ENCODE data around the gene FLVCR2. TPM values are rescaled to one million over a fixed set of nuclear protein-coding genes. Genes with fewer than 3 reads are reported as not detected.

FLVCR2 gene
- polyA plus RNA-seq, 1 donor from 2014 or later = not detected

- Histone ChIP-seq H3K4me2 (ENCODE audit: low read length) (no peak overlapping the region), H3K9me3 (ENCODE audit: low read length) (no peaks in the 10 kb centered on the region), H4K20me1 (ENCODE audit: insufficient read depth) (no peaks in the 10 kb centered on the region), H3K27me3 (ENCODE audit: insufficient read depth, low read depth, low read length) (no peaks in the 10 kb centered on the region), H3K9ac (ENCODE audit: low read length) (no peak overlapping the region), H3F3A (ENCODE audit: insufficient read depth, low read length, poor library complexity, severe bottlenecking) (no peaks in the 10 kb centered on the region), H3K36me3 (ENCODE audit: insufficient read depth, low read length) (peaks cover 4% of the 10 kb centered on the region), H3K9me2 (ENCODE audit: insufficient read depth, low read length) (no peaks in the 10 kb centered on the region), H2AFZ (ENCODE audit: low read depth, low read length) (no peak overlapping the region), H3K79me2 (replicated peaks; ENCODE audit: insufficient read depth, low read length) (no peaks in the 10 kb centered on the region), H3K27ac (ENCODE audit: low read length) (no peak overlapping the region), H3K4me3 (ENCODE audit: low read length) (no peak overlapping the region)
- no peak for TF ChIP-seq EP300 (conservative IDR thresholded peaks at IDR 0.05; ENCODE audit: poor library complexity, severe bottlenecking)
- TF ChIP-seq, protein P1, sequence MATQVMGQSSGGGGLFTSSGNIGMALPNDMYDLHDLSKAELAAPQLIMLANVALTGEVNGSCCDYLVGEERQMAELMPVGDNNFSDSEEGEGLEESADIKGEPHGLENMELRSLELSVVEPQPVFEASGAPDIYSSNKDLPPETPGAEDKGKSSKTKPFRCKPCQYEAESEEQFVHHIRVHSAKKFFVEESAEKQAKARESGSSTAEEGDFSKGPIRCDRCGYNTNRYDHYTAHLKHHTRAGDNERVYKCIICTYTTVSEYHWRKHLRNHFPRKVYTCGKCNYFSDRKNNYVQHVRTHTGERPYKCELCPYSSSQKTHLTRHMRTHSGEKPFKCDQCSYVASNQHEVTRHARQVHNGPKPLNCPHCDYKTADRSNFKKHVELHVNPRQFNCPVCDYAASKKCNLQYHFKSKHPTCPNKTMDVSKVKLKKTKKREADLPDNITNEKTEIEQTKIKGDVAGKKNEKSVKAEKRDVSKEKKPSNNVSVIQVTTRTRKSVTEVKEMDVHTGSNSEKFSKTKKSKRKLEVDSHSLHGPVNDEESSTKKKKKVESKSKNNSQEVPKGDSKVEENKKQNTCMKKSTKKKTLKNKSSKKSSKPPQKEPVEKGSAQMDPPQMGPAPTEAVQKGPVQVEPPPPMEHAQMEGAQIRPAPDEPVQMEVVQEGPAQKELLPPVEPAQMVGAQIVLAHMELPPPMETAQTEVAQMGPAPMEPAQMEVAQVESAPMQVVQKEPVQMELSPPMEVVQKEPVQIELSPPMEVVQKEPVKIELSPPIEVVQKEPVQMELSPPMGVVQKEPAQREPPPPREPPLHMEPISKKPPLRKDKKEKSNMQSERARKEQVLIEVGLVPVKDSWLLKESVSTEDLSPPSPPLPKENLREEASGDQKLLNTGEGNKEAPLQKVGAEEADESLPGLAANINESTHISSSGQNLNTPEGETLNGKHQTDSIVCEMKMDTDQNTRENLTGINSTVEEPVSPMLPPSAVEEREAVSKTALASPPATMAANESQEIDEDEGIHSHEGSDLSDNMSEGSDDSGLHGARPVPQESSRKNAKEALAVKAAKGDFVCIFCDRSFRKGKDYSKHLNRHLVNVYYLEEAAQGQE (IDR thresholded peaks at IDR 0.05; ENCODE audit: borderline replicate concordance) = no peak
- no peak for TF ChIP-seq TAF1 (IDR thresholded peaks at IDR 0.05; ENCODE audit: low read depth)
- TF ChIP-seq CTCF (IDR thresholded peaks at IDR 0.05; ENCODE audit: poor library complexity, severe bottlenecking) = no peak
- TF ChIP-seq SMC3 (conservative IDR thresholded peaks at IDR 0.05; ENCODE audit: poor library complexity) = no peak
- TF ChIP-seq POLR2AphosphoS5 (IDR thresholded peaks at IDR 0.05) = no peak
- no peak for TF ChIP-seq RAD21 (conservative IDR thresholded peaks at IDR 0.05)
- no peak for TF ChIP-seq EZH2 (IDR thresholded peaks at IDR 0.05; ENCODE audit: borderline replicate concordance, insufficient read depth, low read length, poor library complexity, severe bottlenecking)
- TF ChIP-seq MXI1 (conservative IDR thresholded peaks at IDR 0.05; ENCODE audit: poor library complexity, severe bottlenecking) = no peak
Measured at GRCh38 chr14:75675265-75675960, 97.0 kb downstream of the FLVCR2 start.

DNA sequence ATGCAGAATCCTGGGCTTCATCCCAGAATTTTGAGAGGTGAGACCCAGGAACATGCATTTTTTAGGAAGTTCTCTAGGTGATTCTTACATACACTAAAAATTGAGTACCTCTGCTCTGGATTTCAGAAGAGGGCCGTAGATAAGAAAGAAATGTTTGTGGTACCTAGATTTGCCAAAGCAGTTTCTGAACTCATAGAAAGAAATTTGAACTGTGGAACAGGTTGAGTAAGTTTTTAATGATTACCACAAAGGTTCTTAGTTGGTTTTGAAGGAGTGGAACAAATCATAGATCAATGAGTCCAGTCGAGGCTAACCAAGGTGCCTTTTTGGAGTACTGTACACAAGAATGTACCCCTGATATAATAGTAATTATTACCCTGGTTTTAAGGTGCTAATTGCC is 107.5 kb downstream of the FLVCR2 start:
- H3F3A ChIP-seq (ENCODE audit: insufficient read depth, low read length, poor library complexity, severe bottlenecking) = no peaks in the 10 kb centered on the region
- no peaks in the 10 kb centered on the region for H3K9me2 ChIP-seq (ENCODE audit: insufficient read depth, low read length)
- H3K27ac ChIP-seq (ENCODE audit: low read length) = no peak overlapping the region
- TF ChIP-seq RAD21 (conservative IDR thresholded peaks at IDR 0.05) (no peak), EP300 (conservative IDR thresholded peaks at IDR 0.05; ENCODE audit: poor library complexity, severe bottlenecking) (no peak), EZH2 (IDR thresholded peaks at IDR 0.05; ENCODE audit: borderline replicate concordance, insufficient read depth, low read length, poor library complexity, severe bottlenecking) (no peak), TAF1 (IDR thresholded peaks at IDR 0.05; ENCODE audit: low read depth) (no peak), SMC3 (conservative IDR thresholded peaks at IDR 0.05; ENCODE audit: poor library complexity) (no peak), CTCF (IDR thresholded peaks at IDR 0.05; ENCODE audit: poor library complexity, severe bottlenecking) (no peak)
- TF ChIP-seq, protein P1 (IDR thresholded peaks at IDR 0.05; ENCODE audit: borderline replicate concordance) = no peak
- no peaks in the 10 kb centered on the region for H3K9me3 ChIP-seq (ENCODE audit: low read length)
- H2AFZ ChIP-seq (ENCODE audit: low read depth, low read length) = no peak overlapping the region
- H3K4me2 ChIP-seq (ENCODE audit: low read length) = no peak overlapping the region
- no peaks in the 10 kb centered on the region for H3K27me3 ChIP-seq (ENCODE audit: insufficient read depth, low read depth, low read length)
- no peak overlapping the region for H3K9ac ChIP-seq (ENCODE audit: low read length)
- no peaks in the 10 kb centered on the region for H4K20me1 ChIP-seq (ENCODE audit: insufficient read depth)
- H3K36me3 ChIP-seq (ENCODE audit: insufficient read depth, low read length) = peaks cover 14% of the 10 kb centered on the region
- no peak overlapping the region for H3K4me3 ChIP-seq (ENCODE audit: low read length)
- H3K79me2 ChIP-seq (replicated peaks; ENCODE audit: insufficient read depth, low read length) = no peaks in the 10 kb centered on the region

All from neural cell (in vitro differentiated cells).